HepG2 (cell line): ENCODE measurements around the gene TEFM. TPM values are rescaled to one million over a fixed set of nuclear protein-coding genes. Genes with fewer than 3 reads are reported as not detected.
A peak's percentile ranks its signal among the peaks of the same experiment; 100 is the strongest.

Source experiments
- GABPB1 ChIP-seq: IDR thresholded peaks from 2 replicates; pipeline ENCODE4 v1.6.1; 2016; ENCODE audit warnings: mild to moderate bottlenecking, missing genetic modification reagents, moderate library complexity, missing compliant biosample characterization
- HES4 ChIP-seq: sonication (generic); formaldehyde crosslinking; IDR thresholded peaks from 2 replicates; pipeline ENCODE4 v1.9.0; 2021; ENCODE audit warnings: mild to moderate bottlenecking, missing genetic modification reagents, borderline replicate concordance
- HINFP ChIP-seq: sonication (generic); formaldehyde crosslinking; IDR thresholded peaks from 2 replicates; pipeline ENCODE4 v1.4.0; 2020; ENCODE audit warnings: low read depth, mild to moderate bottlenecking, missing genetic modification reagents
- MYPOP ChIP-seq: sonication (generic); formaldehyde crosslinking; IDR thresholded peaks from 2 replicates; pipeline ENCODE4 v1.8.1; 2023; ENCODE audit warnings: mild to moderate bottlenecking, moderate library complexity, missing genetic modification reagents
- PATZ1 ChIP-seq: sonication (generic); formaldehyde crosslinking; IDR thresholded peaks from 2 replicates; pipeline ENCODE4 v1.4.0; 2020; ENCODE audit warnings: missing genetic modification reagents
- PAX8 ChIP-seq: sonication (generic); formaldehyde crosslinking; IDR thresholded peaks from 2 replicates; pipeline ENCODE4 v1.8.0; 2022; ENCODE audit warnings: mild to moderate bottlenecking, missing genetic modification reagents, borderline replicate concordance
- RBFOX2 ChIP-seq: fragments of 200-400 bp; formaldehyde crosslinking; IDR thresholded peaks from 2 replicates; pipeline ENCODE4 v1.6.1; 2017; ENCODE audit warnings: low read depth, mild to moderate bottlenecking, low read length
- TCF7 ChIP-seq: sonication (generic); IDR thresholded peaks from 2 replicates; pipeline ENCODE4 v1.6.1; 2016; ENCODE audit warnings: antibody characterized with exemption, low read depth
- ZNF343 ChIP-seq: sonication (generic); formaldehyde crosslinking; IDR thresholded peaks from 2 replicates; pipeline ENCODE4 v1.4.0; 2020; ENCODE audit warnings: mild to moderate bottlenecking, missing genetic modification reagents
- ZNF570 ChIP-seq: sonication (generic); formaldehyde crosslinking; IDR thresholded peaks from 2 replicates; pipeline ENCODE4 v1.4.0; 2020; ENCODE audit warnings: mild to moderate bottlenecking, missing genetic modification reagents, borderline replicate concordance
- ZNF574 ChIP-seq: sonication (generic); formaldehyde crosslinking; IDR thresholded peaks from 2 replicates; pipeline ENCODE4 v1.4.0; 2020; ENCODE audit warnings: missing genetic modification reagents
- ZNF615 ChIP-seq: sonication (generic); formaldehyde crosslinking; IDR thresholded peaks from 2 replicates; pipeline ENCODE4 v1.5.0; 2020; ENCODE audit warnings: mild to moderate bottlenecking, missing genetic modification reagents, borderline replicate concordance
- ZNF616 ChIP-seq: sonication (generic); formaldehyde crosslinking; IDR thresholded peaks from 2 replicates; pipeline ENCODE4 v1.5.0; 2020; ENCODE audit warnings: low read depth, mild to moderate bottlenecking, missing genetic modification reagents
- ZNF691 ChIP-seq: sonication (generic); formaldehyde crosslinking; IDR thresholded peaks from 2 replicates; pipeline ENCODE4 v1.4.0; 2020; ENCODE audit warnings: missing genetic modification reagents, low read depth, mild to moderate bottlenecking, borderline replicate concordance
- ZNF777 ChIP-seq: sonication (generic); formaldehyde crosslinking; IDR thresholded peaks from 2 replicates; pipeline ENCODE4 v1.4.0; 2020; ENCODE audit warnings: missing genetic modification reagents
- ZNF800 ChIP-seq: sonication (generic); formaldehyde crosslinking; IDR thresholded peaks from 2 replicates; pipeline ENCODE4 v1.4.0; 2020; ENCODE audit warnings: missing genetic modification reagents
- ZNF839 ChIP-seq: sonication (generic); formaldehyde crosslinking; IDR thresholded peaks from 2 replicates; pipeline ENCODE4 v1.4.0; 2020; ENCODE audit warnings: missing genetic modification reagents, mild to moderate bottlenecking, borderline replicate concordance
- ZZZ3 ChIP-seq: sonication (generic); formaldehyde crosslinking; IDR thresholded peaks from 2 replicates; pipeline ENCODE4 v1.4.0; 2020; ENCODE audit warnings: missing genetic modification reagents, mild to moderate bottlenecking, borderline replicate concordance
- polyA plus RNA-seq, 8 experiments: library from polyadenylated mRNA; depleted of rRNA in 3 of 8; stranded (reverse) in 7 of 8; unstranded in 1 of 8; fragments of >200 nt; fragmentation: Illumina TruSeq in 4 of 8; extraction: Trizol in 4 of 8; gene quantifications; 2 replicates each; pipeline versions ENCODE4 v1.2.1 to v1.2.3, GENCODE V29; 2011 to 2016; ENCODE audit warnings: low read depth in 4 of 8, missing spikeins in 1 of 8, mixed read lengths in 1 of 8; ENCODE audit not compliant: insufficient read depth in 1 of 8
- total RNA-seq, 5 experiments: library from RNA; depleted of rRNA; stranded (reverse); fragments of >200 nt; fragmentation: Illumina TruSeq; extraction: Trizol; gene quantifications; 2 replicates each; pipeline ENCODE4 v1.2.3, GENCODE V29; 2016; ENCODE audit warnings: low read depth in 1 of 5

TEFM gene
- total and polyA plus RNA-seq, 2 of the 13 experiments (the other 11 are each of a cell fraction or from before 2014, with no cell fraction given): 7.0 to 20.0 TPM

GRCh38 chr17:30921544-30922196, 15.6 kb upstream of the TEFM start, which contains the start of gene ADAP2 (continued):
- TF ChIP-seq ZNF343 (no peak), ZNF691 (CRISPR knock-in tag) (peak; percentile 85; the same call in 1 of the 2 replicates), ZNF777 (CRISPR knock-in tag) (peak; percentile 84), RBFOX2 (0 out of 2 replicates have a peak, but pooled peaks have one; percentile 26), HINFP (CRISPR knock-in tag) (0 out of 2 replicates have a peak, but pooled peaks have one; percentile 29), ZZZ3 (CRISPR knock-in tag) (no peak), ZNF570 (no peak), MYPOP (CRISPR knock-in tag) (no peak), TCF7 (no peak), ZNF616 (CRISPR knock-in tag) (no peak), ZNF615 (CRISPR knock-in tag) (no peak), PAX8 (CRISPR knock-in tag) (0 out of 2 replicates have a peak, but pooled peaks have one; percentile 61), HES4 (CRISPR knock-in tag) (peak; percentile 59; the same call in 1 of the 2 replicates), ZNF800 (CRISPR knock-in tag) (peak; percentile 75; the same call in 1 of the 2 replicates), GABPB1 (peak; percentile 45; the same call in 1 of the 2 replicates), PATZ1 (CRISPR knock-in tag) (peak; percentile 32; the same call in 1 of the 2 replicates), ZNF574 (0 out of 2 replicates have a peak, but pooled peaks have one; percentile 28), ZNF839 (no peak)
